NCI-H2107 treated with DMSO at 0.1 percent for 48 hours (cell line): ENCODE results near the gene SPATA1.
A peak's percentile ranks its signal among the peaks of the same experiment; 100 is the strongest.

Experiments
- DNase-seq: peaks from one replicate; lab custom pipeline; 2025; ENCODE audit not compliant: unreplicated experiment; lab: John Stamatoyannopoulos, UW

Gene SPATA1

DNA sequence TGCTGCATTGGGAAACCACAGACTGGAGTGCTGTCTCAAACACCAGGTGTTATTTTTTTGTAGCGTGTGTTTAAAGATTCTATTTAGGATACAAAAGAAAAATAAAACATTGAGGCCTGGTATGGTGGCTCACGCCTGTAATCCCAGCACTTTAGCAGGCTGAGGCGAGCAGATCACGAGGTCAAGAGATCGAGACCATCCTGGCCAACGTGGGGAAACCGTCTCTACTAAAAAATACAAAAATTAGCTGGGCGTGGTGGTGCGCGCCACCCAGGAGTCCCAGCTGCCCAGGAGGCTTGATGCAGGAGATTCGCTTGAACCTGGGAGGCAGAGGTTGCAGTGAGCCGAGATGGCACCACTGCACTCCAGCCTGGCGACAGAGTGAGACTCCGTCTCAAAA, 1.7 kb downstream of the SPATA1 start:
- DNase-seq: peak; percentile 47

DNA sequence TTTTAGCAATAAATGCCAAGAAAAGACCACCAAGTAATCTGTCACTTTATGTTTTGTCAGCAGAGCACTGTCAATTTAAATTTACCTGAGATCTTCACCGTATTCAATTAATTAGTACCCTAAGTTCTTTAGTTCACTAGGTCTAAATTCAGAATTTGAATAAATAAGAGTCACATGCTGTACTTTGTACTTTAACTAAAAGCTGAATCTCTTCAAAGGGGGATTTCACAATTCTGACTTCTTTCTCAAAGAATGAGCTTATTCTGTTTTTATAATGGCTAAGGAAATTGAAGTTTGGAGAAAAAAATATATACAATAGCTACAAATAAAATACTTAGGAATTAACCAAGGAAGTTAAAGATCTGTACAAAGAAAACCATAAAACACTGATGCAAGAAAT, 2.3 kb downstream of the SPATA1 start:
- DNase-seq: no peak

DNA sequence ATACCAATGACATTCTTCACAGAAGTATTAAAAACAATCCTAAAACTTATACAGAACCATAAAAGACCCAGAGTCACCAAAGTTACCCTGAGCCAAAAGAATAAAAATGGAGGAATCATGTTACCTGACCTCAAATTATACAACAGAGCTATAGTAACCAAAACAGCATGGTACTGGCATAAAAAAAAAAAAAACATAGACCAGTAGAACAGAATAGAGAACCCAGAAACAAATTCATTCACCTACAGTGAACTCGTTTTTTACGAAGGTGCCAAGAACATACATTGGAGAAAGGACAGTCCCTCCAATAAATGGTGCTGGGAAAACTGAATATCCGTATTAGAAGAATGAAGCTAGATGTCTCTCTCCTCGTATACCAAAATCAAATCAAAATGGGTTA, 2.8 kb downstream of the SPATA1 start:
- DNase-seq: no peak

DNA sequence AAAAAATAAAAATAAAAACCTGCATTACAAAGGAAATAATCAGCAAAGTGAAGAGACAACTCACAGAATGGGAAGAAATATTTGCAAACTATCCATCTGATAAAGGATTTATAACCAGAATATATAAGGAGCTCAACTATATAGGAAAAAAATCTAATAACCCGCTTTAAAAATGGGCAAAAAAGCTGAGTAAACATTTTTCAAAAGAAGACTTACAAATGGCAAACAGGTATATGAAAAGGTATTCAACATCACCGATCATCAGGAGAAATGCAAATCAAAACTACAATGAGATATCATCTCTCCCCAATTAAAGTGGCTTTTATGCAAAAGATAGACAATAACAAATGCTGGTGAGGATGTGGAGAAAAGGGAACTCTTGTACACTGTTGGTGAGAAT, 4.0 kb downstream of the SPATA1 start:
- DNase-seq: no peak

DNA sequence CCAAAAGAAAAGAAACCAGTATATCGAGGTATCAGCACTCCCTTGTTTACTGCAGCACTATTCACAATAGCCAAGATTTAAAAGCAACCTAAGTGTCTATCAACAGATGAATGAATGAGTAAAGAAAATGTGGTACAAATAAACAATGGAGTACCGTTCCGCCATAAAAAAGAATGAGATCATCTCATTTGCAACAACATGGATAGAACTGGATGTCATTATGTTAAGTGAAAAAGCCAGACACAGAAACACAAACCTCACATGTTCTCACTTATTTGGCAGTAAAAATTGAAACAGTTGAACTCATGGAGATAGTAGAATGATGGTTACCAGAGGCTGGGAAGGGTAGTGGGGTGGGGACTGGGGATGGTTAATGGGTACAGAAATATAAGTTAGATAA, 4.5 kb downstream of the SPATA1 start:
- no peak for DNase-seq

DNA sequence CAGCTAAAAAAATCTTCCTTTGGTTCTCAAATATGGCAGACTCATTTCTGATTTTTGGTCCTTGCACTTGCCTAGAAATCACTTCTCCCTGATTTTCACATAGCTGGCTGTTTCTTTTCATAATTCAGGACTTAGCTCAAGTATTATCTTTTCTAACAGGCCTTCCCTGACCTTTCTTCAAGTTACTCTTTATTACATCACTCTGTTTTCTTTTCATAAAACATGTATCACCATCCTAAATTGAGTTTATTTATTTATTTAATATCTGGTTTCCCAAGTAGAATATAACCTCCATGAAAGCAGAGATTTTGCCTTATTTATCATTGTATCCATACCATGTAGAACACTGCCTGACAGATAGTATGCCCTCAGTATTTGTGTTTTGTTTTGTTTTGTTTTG, 18.4 kb downstream of the SPATA1 start:
- no peak for DNase-seq

DNA sequence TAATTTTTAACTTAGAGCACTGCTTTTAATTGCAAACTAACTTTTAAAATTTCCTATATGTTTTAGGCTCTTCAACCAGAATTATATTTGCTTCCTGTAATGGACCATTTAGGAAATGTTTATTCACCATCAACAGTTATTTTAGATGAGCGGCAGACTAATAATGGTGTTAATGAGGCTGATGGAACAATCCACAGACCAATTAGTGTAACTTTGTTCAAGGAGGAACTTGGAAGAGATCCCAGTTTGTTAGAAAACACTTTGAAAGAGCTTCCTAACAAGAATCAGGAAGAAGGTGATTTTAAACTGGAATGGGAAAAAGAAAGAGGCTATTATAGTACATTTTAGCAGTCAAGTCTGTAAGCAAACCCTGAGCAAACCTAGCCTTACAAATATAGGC, 19.6 kb downstream of the SPATA1 start:
- no peak for DNase-seq

DNA sequence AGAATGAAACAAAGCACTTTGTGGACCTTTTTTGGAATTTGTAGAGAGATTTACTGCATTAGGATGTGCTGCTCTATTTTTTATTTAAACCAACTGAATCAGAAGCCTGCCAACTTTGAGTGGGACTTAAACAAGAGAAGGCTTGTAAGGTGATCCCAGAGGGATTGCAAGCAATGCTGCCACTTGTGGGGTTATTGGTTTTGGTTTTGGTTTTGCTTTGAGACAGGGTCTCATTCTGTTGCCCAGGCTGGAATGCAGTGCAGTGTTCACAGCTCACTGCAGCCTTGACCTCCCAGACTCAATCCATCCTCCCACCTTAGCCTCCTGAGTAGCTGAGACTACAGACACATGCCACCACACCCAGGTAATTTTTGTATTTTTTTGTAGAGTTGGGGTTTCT, 32.4 kb downstream of the SPATA1 start:
- DNase-seq: peak; percentile 53

DNA sequence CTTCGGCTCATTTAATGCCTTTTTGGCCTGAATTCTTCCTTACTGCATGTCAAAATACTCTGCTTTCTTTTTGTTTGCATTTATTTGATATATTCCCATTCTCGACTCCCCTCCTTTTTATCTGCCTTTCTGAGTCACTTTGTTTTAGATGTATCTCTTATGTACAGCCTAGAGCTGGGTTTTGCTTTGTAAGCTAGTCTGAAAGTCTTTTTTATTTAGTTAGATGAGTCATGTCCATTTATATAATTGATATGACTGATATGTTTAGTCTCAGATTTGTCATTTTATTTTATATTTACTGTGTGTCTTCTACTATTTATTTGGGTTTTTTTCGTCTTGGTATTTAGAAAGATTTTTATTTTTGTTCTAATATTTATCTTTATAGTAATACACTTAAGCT, 33.8 kb downstream of the SPATA1 start:
- no peak for DNase-seq

DNA sequence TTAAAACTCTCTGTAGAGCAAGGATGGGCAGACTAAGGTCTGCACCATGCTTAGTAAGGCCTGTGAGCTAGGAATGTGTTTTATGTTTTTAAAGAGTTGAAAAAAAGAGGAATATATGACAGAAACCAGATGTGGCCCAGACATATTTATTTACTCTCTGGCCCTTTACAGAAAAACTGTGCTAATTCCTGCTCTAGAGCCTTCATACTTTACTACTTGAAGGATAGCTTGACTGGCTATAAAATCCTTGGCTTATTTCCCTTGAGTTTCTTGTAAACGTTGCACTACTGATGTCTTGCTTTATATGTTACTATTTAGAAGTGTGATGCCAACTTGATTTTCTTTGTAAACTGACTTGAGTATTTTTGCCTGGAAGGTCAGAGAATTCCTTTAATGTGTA, 34.6 kb downstream of the SPATA1 start:
- DNase-seq: no peak

DNA sequence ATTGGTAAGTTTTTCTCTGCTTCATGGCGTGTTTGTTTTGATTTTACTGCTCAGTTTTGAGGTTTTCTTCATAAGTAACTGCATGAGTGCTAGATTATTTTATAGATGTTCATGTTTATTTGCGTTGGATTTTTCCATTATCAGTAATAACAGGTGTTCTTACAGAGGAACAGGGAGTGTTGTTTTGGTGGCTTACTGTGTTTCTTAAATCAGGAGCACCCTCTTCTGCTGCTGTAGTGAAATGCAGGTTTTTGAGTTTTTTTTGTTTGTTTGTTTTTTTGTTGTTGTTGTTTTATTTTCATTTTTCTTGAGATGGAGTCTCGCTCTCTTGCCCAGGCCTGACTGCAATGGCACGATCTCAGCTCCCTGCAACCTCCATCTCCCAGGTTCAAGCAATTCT, 35.5 kb downstream of the SPATA1 start:
- peak; percentile 15 for DNase-seq

DNA sequence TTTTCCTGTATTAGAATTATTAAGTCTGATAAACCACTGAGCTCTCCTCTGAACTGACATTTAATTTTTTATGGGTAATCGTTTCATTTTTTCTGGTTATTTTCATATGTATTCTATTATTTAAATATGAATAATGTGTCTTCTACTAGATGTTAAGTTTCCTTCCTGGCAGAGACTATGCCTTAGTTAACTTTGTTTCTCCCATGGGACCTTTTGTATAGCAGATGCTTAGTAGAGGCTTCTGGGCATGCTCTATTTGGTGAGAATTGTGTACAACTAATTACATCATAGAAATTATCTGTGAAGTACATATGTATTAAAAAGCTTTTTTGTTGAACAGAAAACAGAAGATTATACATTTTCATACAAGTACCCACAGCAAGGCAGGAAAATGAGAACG, 44.6 kb downstream of the SPATA1 start:
- peak; percentile 18 for DNase-seq

DNA sequence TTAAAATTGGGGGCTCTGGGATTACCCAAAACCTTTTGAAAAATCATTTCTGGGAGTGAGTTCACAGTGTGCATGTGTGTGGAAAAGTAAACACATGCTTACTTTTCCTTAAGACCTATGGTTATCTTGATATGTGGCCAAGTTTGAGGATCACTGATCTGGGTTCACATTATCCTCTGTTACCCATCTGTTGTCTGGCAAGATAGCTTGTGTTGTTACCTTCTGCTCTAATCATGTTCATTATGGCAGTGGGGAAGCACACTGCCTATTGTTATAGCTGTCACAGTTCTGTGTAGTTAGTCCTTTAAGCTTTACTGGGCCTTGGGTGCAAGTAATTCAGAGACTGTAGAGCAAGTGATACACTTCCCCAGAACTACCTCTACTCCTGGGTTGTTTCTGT, 63.0 kb downstream of the SPATA1 start:
- no peak for DNase-seq

DNA sequence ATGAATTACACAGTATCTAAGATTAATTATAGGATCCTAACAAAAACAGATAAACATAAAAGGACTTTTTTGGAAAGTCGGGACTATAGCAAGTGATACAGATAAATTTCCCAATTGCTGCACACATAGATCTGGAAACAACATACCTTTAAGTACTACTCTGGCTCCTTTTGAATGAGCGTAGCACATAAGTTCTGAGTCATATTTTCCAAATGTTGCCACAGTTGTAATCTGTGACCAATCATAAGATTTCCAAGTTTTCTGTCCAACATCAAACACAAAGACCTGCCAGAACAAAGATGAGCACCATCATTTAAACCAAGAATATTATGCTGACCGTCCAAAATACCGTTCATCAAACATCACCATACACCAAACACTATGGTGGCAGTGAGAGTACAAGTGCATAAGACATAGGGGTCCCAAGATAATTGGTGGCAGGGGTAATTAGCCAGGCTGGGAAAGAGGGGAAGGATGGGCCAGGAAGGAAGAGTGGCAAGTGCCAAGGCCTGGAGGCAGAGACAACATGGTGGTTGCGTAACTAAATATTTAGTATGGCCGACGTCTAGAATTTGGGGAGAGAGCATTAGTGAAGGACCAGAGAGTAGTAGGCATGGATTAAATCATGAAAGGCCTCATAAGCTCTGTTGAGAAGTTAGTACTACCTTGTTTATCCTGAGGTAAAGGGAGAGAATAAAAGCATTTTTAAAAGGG, 64.4 kb downstream of the SPATA1 start:
- DNase-seq: no peak

DNA sequence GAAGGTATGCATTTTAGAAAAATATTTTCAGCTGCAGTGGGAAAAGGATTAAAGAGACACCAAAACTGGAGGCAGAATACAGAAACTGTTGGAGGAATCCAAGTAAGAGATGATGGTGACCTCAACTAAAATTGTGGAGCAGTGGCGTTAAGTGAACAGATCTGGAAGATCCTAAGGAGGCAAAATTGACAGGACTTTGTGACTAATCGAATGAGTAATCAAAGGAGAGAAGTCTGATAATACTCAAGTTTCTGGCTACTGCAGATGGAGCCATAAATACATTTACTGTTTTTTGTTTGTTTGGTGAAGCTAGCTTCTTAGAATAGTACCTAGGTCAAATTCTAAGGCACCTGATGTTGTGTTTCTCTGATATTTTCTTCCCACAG, 65.0 kb downstream of the SPATA1 start:
- DNase-seq: no peak

DNA sequence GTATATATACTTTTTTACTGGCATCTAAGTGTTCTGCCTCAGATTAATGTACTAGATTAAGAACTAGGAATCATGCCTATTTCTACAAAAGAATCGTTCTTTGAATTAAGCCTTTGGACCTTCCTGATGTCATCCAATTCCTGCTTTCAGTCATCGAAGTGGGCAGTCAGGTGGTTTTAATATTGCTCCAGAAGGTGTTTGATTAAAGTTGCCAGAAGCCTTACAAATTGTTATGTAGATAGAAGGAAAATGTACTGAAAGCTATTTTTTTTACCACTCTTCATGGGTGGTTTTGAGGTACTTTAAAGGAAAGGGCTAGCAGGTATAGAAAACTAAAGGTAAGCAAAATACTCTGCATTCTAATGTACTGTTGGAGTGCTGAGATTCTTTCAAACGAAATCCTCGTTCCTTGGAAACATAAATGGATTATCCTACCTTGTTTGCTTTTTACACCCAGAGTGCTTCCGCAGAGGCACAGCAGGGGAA, 67.3 kb downstream of the SPATA1 start:
- DNase-seq: no peak

DNA sequence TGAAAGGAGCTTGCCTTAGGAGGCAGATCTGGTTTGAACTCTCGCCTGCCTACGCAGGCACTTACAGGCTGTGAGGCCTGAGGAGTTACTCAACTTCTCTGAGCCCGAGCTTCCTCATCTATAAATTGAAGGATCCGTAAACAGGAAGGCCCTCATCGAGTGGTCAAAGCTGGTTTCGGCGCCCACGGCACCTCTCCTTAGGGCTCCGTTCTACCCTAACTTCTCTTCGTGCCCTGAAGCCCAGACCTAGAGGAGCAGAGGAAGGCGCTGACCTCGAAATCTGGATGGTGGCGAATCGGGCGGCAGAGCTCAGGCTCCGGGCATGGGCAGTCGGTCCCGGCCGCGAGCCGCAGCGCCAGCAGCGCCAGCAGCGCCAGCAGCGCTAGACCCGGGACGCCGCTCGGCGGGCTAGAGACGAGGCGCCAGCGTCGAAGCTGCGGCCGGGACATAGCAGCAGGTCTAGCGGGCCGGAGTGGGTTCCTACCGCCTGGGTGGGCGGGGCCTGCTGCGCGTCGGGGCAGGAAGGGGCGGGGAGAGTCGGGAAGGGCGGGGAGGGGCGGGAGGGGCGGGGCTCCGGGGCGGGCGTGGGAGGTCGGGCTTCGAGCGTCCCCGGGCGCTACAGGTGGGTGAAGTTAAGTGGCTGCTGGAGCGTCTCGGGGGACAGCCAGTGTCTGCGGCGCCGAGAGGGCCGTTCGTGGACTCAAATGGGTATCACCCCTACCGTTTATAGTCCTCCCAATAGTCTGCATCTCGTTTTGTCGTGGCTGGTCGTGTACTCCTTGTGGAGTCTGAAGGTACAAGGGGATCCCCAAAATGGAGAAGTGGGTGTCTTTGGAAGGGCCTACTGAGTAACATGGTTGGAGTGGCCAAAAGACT, 68.0 kb downstream of the SPATA1 start, which contains the start of gene CTBS:
Gene CTBS, minus strand, starts transcription at position 474 of the 876 bp plus-strand sequence. Its CDS starts 25 bp downstream, at position 449.
- DNase-seq: peak; percentile 67

DNA sequence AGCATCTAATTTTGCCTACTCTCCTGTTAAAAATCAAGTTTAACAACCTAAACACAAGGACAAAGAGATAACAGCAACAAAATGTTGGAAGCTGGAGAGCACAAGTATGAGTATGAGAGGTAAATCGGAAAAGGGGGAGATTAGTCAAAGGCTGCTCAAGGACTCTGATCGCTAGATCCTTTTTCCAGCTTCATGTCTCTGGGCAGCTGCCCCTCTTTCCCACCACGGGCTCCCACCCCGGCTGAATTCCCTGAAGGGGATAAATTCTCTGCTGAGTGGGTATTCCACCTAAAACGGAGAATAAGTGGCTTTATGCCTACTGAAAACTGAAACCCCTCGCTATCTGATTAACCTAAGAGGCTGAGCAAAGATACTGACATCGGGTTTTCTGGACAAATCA, 68.8 kb downstream of the SPATA1 start:
- DNase-seq: no peak

DNA sequence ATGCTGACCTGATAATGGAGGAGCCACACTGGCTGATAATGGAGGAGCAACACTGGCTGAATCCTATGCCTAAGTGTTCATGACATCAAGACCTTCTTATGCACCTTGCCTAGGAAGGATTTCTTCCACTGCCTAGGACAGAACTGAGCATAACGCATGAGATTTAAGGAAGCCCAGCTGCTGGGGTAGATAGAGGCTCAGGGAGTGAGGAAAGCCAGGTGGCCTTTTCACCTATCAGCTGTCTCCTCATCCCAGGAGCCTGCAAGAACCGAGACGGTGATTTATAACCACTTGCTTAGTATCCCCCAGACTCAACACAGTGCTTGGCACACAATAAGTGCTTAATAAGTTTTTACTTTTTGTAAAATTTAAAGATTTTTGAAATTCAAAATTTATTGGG, 75.5 kb downstream of the SPATA1 start:
- no peak for DNase-seq

DNA sequence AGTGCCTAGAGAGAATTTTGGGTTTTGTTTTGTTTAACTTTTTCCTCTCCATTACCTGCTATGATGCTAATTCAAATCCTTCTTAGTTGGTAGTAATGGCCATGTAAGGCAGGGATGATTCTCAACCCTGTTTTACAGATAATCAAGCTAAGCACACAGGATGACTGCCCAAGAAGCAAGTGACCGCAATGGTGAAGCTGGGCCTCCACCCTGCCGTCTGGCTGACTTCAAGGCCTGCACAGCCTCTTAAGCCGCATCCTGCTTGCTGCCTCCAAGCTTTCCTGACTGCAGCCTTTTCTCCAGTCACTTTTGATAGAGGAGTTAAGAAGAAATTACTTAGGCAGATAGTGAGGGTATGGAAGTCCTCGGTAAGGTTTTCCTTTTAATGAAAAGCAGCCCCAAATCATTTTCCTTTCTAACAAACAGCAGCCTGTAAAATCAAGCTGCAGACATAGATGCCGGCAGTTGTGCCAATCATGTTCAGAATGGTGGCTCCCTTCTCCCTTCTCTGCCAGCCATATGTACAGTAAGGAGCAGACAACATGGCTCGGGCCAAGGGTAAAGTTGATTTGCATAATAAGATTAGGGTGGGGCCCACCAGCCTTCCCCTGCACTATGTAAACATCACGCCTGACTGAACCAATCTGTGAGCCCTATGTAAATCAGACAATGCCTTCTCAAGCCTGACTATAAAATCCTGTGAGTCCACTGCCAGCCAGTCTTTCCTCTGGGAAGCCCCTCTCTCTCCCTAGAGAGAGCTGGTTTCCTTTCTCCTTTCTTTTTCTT, 76.8 kb downstream of the SPATA1 start:
- DNase-seq: no peak

DNA sequence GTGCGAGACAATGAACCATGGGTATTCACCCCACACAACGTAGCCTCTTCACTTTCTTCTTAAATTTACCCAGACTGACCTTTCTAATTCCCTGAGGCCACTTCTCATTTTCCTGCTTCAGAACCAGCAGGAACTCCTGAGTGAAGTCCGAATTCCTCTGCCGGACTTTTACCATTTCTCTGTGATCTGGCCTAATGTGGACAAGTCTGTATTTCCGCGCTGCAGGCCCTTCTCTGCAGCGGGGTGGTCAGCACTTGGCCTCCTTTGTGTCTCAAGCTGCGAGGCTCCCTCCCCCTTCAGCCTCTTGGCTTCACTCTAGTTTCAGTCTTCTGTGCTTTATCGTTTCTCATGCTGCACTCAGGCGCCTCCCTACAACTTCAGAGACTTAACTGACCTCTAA, 77.5 kb downstream of the SPATA1 start:
- no peak for DNase-seq

DNA sequence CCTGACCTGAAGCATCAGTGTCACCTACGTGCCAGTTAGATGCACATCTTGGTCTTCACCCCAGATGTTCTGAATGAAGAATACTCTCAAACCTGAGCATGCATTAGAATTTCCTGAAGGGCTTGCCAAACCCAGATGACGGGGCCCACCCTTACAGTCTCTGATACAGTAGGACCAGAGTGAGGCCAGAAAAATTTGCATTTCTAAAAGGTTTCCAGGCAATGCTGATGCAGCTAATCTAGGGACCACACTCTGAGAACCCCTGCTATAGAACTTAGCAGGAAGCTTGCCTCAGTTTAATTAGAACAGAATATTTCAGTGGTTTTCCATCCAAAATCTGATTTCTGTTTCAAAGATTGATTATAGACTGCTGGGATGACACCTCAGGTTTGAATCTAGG, 77.9 kb downstream of the SPATA1 start:
- no peak for DNase-seq
